MM.1S (cell line): ENCODE results near the gene INHBC.

ENCODE experiments used
- EZH2 ChIP-seq: fragments of 300-600 bp; sonication (generic); optimal IDR thresholded peaks from 2 replicates; pipeline ENCODE3; 2017; ENCODE audit warnings: low read depth, mild to moderate bottlenecking, antibody characterized with exemption, low read length, mixed read lengths
- EZH2phosphoT487 ChIP-seq: fragments of 300-600 bp; sonication (generic); IDR thresholded peaks from 2 replicates; pipeline ENCODE4 v1.6.1; 2018; ENCODE audit warnings: antibody characterized with exemption, low read length
- TF ChIP-seq, protein P1 (sequence below): fragments of 300-600 bp; sonication (generic); IDR thresholded peaks from 2 replicates; pipeline ENCODE4 v1.5.1; 2016; ENCODE audit warnings: antibody characterized with exemption, low read length, mixed read lengths

DNA sequence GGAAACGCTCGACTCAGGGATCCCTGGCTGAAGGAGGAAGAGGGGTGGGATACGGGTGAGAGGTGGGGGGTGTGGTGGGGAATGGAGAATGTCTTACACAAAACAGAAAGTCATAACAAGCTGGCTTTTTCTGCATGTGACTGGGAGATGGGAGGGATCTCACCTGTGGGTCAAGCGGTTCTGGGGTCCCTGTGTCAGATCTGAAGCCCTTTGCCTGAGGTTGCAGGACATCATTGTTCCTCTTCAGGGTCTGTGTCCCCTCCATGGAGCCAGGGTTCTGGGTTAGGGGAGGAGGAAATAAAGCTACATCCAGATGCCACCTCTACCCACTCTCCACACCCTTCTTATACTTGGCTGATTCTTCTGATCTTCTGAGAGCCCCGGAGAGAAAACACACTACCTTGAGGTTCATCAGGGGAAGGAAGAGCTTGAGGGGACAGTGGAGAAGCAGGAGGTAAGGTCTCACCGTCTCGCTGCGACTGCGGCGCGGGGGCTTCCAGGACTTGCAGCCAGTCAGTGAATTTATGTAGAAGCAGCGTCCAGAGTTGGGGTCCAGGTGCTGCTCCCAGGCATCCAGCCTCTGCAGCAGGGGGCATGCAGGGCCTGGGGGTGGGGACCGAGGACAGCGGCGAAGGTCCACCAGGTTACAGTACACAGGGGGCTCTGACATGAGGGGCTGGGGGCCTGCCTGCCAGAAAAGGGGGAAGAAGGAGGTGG, 42.6 kb downstream of the INHBC start:
- TF ChIP-seq, protein P1, sequence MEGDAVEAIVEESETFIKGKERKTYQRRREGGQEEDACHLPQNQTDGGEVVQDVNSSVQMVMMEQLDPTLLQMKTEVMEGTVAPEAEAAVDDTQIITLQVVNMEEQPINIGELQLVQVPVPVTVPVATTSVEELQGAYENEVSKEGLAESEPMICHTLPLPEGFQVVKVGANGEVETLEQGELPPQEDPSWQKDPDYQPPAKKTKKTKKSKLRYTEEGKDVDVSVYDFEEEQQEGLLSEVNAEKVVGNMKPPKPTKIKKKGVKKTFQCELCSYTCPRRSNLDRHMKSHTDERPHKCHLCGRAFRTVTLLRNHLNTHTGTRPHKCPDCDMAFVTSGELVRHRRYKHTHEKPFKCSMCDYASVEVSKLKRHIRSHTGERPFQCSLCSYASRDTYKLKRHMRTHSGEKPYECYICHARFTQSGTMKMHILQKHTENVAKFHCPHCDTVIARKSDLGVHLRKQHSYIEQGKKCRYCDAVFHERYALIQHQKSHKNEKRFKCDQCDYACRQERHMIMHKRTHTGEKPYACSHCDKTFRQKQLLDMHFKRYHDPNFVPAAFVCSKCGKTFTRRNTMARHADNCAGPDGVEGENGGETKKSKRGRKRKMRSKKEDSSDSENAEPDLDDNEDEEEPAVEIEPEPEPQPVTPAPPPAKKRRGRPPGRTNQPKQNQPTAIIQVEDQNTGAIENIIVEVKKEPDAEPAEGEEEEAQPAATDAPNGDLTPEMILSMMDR: no peak
- TF ChIP-seq EZH2 (no peak), EZH2phosphoT487 (no peak)
